22Rv1 (cell line): ENCODE results near the gene ACACA.

Experiments
- H3K27ac ChIP-seq: fragments of 450-650 bp; 2 replicates; pipeline ENCODE4 v1.5.1; 2017
- CTCF ChIP-seq: fragments of 450-650 bp; IDR thresholded peaks from 2 replicates; pipeline ENCODE4 v1.5.1; 2017; ENCODE audit warnings: mild to moderate bottlenecking
- ZFX ChIP-seq: fragments of 450-650 bp; IDR thresholded peaks from 2 replicates; pipeline ENCODE4 v1.6.1; 2017; ENCODE audit warnings: antibody characterized with exemption, borderline replicate concordance

Gene ACACA

DNA sequence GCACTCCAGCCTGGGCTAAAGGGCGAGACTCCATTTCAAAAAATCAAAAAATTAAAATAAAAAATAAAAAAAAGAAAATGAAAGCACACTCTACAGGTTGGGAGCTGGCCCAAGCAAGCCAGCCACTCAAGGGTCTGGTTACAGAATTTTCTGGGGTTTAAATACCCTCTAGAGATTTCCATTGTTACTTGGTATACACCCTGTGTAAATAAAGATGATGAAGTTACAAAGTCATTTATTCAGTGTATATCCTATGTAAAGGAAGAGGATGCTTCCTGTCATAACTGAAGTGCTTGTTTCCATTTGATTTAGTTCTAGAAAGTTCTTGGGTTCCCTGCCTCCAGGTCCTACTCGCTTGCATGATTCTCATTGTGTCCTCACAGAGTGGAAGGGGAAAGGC is 110.7 kb downstream of the ACACA start:
- TF ChIP-seq ZFX (no peak), CTCF (no peak)
- no peak overlapping the region for H3K27ac ChIP-seq

- TF ChIP-seq ZFX: no peak
- no peak for TF ChIP-seq CTCF
- H3K27ac ChIP-seq: no peak overlapping the region
Observed at GRCh38 chr17:37294888-37295287, 111.7 kb downstream of the ACACA start.

- no peak overlapping the region for H3K27ac ChIP-seq
- TF ChIP-seq ZFX: no peak
- TF ChIP-seq CTCF: no peak
Observed at GRCh38 chr17:37293770-37294169, 112.9 kb downstream of the ACACA start.

- no peak for TF ChIP-seq ZFX
- TF ChIP-seq CTCF: no peak
- no peak overlapping the region for H3K27ac ChIP-seq
Observed at GRCh38 chr17:37292429-37293139, 114.1 kb downstream of the ACACA start.

DNA sequence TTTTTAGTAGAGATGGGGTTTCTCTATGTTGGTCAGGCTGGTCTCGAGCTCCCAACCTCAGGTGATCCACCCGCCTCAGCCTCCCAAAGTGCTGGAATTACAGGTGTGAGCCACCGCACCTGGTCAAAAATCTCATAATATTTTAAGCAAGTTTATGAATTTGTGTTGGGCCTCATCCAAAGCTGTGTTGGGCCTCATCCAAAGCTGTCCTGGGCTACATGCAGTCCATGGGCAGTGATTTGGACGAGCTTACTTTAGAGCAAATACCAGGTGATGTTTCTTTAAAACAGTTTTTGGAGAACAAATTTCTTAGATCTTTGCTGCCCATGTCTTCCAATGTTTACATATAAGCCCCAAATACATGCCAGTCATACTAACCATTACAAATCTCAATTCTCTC is 115.3 kb downstream of the ACACA start:
- no peak for TF ChIP-seq ZFX
- no peak for TF ChIP-seq CTCF
- no peak overlapping the region for H3K27ac ChIP-seq

- H3K27ac ChIP-seq: no peak overlapping the region
- no peak for TF ChIP-seq CTCF
- no peak for TF ChIP-seq ZFX
Observed at GRCh38 chr17:37286430-37286829, 120.2 kb downstream of the ACACA start.

DNA sequence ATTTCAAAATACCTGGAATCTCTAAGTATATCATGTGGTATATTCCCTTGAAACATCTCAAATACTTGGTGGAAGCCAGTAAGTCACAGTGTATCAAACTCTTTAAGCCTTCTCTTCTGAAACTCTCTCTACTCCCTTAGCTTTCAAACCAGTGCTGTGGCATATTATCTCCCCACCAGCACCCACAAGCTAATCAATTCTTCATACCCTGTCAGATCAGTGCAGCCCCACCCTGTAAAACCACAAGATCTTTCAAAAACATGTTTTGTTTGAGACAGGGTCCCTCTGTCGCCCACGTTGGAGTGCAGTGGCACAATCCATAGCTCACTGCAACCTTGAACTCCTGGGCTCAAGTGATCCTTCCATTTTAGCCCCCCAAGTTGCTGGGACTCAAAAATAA is 122.4 kb downstream of the ACACA start:
- no peak overlapping the region for H3K27ac ChIP-seq
- TF ChIP-seq CTCF (no peak), ZFX (no peak)
